PC-9 (cell line): ENCODE measurements around the gene STOX1. TPM values are rescaled to one million over a fixed set of nuclear protein-coding genes. Genes with fewer than 3 reads are reported as not detected.

Experiments
- BruUV-seq: library from RNA; stranded (reverse); fragments of 400-500 nt; replicated peaks from 2 replicates; lab custom pipeline; 2021; lab: Mats Ljungman, UMichigan
- CTCF ChIA-PET: fragments of 300-600 bp; sonication (Branson Sonifier 250); formaldehyde crosslinking; loops from one replicate; lab custom pipeline; 2022; ENCODE audit warnings: antibody characterized with exemption; lab: Charles Lee
- POLR2A ChIA-PET: fragments of 300-600 bp; sonication (Branson Sonifier 250); formaldehyde crosslinking; loops from one replicate; lab custom pipeline; 2022; ENCODE audit warnings: antibody characterized with exemption; ENCODE audit not compliant: unreplicated experiment; lab: Charles Lee
- DNase-seq, 2 experiments: peaks; one replicate each; pipeline versions ENCODE4 v3.0.0 to v3.0.0-alpha.2; 2015 to 2022; ENCODE audit warnings: mixed read lengths in 1 of 2
- H2AFZ ChIP-seq: fragments of 200-600 bp; sonication (generic); 2 replicates; pipeline ENCODE4 v1.8.1; 2017; ENCODE audit warnings: antibody characterized with exemption
- H3F3A ChIP-seq: fragments of 200-600 bp; sonication (generic); 2 replicates; pipeline ENCODE4 v1.8.1; 2017; ENCODE audit warnings: antibody characterized with exemption, mild to moderate bottlenecking, low read depth; ENCODE audit not compliant: insufficient read depth
- H3K27ac ChIP-seq: fragments of 200-600 bp; sonication (generic); 2 replicates; pipeline ENCODE4 v1.6.1; 2016; ENCODE audit warnings: mixed run types
- H3K27me3 ChIP-seq: fragments of 200-600 bp; sonication (generic); 2 replicates; pipeline ENCODE4 v1.6.1; 2016; ENCODE audit warnings: low read depth, mixed run types; ENCODE audit not compliant: insufficient read depth
- H3K36me3 ChIP-seq: fragments of 200-600 bp; sonication (generic); 2 replicates; pipeline ENCODE4 v1.6.1; 2016; ENCODE audit warnings: low read depth, mixed run types
- H3K4me1 ChIP-seq: fragments of 200-600 bp; sonication (generic); replicated peaks from 2 replicates; pipeline ENCODE4 v1.6.1; 2016; ENCODE audit warnings: mixed run types; ENCODE audit not compliant: insufficient read depth
- H3K4me2 ChIP-seq: fragments of 200-600 bp; sonication (generic); 2 replicates; pipeline ENCODE4 v1.6.1; 2017; ENCODE audit warnings: mixed run types
- H3K4me3 ChIP-seq: fragments of 200-600 bp; sonication (generic); 2 replicates; pipeline ENCODE4 v1.6.1; 2016; ENCODE audit warnings: mixed run types
- H3K79me2 ChIP-seq: fragments of 200-600 bp; sonication (generic); 2 replicates; pipeline ENCODE4 v1.6.1; 2017; ENCODE audit warnings: low read depth, mixed run types
- H3K9me2 ChIP-seq: fragments of 200-600 bp; sonication (generic); 2 replicates; pipeline ENCODE4 v1.8.1; 2017; ENCODE audit warnings: mild to moderate bottlenecking; ENCODE audit not compliant: insufficient read depth
- H3K9me3 ChIP-seq: fragments of 200-600 bp; sonication (generic); 2 replicates; pipeline ENCODE4 v1.8.1; 2016; ENCODE audit warnings: low read depth; ENCODE audit not compliant: insufficient read depth
- H4K20me1 ChIP-seq: fragments of 200-600 bp; sonication (generic); 2 replicates; pipeline ENCODE4 v1.8.1; 2017; ENCODE audit not compliant: insufficient read depth
- CTCF ChIP-seq: fragments of 200-600 bp; sonication (generic); conservative IDR thresholded peaks from 2 replicates; pipeline ENCODE4 v1.6.1; 2017; ENCODE audit warnings: mixed run types, antibody characterized with exemption, mild to moderate bottlenecking, moderate library complexity
- EZH2 ChIP-seq: fragments of 200-600 bp; sonication (generic); IDR thresholded peaks from 2 replicates; pipeline ENCODE4 v1.8.0; 2017; ENCODE audit warnings: antibody characterized with exemption, low read depth
- intact Hi-C: fragments of 100-400 bp; cut with micrococcal nuclease; formaldehyde crosslinking; loops from one replicate; pipeline ENCODE4 v1.10.0; 2022; ENCODE audit not compliant: unreplicated experiment
- total RNA-seq: library from RNA; stranded (reverse); gene quantifications from 2 replicates; pipeline ENCODE4 v1.2.3, GENCODE V29; 2021

The STOX1 gene
- total RNA-seq, 1 experiment from 2014 or later = 4.4 TPM

GRCh38 chr10:68784476-68784875 lies 42.9 kb upstream of the STOX1 start:
- no TSS peak for BruUV-seq
- ChIA-PET CTCF (no interaction called here), POLR2A (no interaction called here)

GRCh38 chr10:68787813-68788212 lies 39.5 kb upstream of the STOX1 start:
- H2AFZ ChIP-seq = no peak overlapping the region
- H3K27me3 ChIP-seq = no peaks in the 10 kb centered on the region
- DNase-seq = no peak
- ChIA-PET POLR2A (interaction anchor here (0.6 kb wide), 1 partner anchor 214 kb away, joined by 6 read pairs; no protein-coding TSS in a partner anchor), CTCF (no interaction called here)
- no peak overlapping the region for H3K27ac ChIP-seq
- H3F3A ChIP-seq = peaks cover 13% of the 10 kb centered on the region; the same call in 1 of the 2 replicates
- H3K9me3 ChIP-seq = no peaks in the 10 kb centered on the region
- H3K36me3 ChIP-seq = peaks cover 33% of the 10 kb centered on the region
- no peak overlapping the region for H3K4me2 ChIP-seq
- no peaks in the 10 kb centered on the region for H3K79me2 ChIP-seq
- intact Hi-C loops = no loop called here
- no peaks in the 10 kb centered on the region for H3K4me1 ChIP-seq
- no TSS peak for BruUV-seq
- H3K9me2 ChIP-seq = no peaks in the 10 kb centered on the region
- H3K4me3 ChIP-seq = no peak overlapping the region
- TF ChIP-seq CTCF = no peak
- no peak for TF ChIP-seq EZH2
- no peaks in the 10 kb centered on the region for H4K20me1 ChIP-seq

More at GRCh38 chr10:68784476-68784875, 42.9 kb upstream of the STOX1 start:
- Histone ChIP-seq H3K9me3 (no peaks in the 10 kb centered on the region), H3K27me3 (no peaks in the 10 kb centered on the region), H3F3A (peaks cover 3% of the 10 kb centered on the region), H3K36me3 (peaks cover 34% of the 10 kb centered on the region), H3K4me1 (no peaks in the 10 kb centered on the region), H2AFZ (no peak overlapping the region), H3K4me3 (no peak overlapping the region), H3K79me2 (no peaks in the 10 kb centered on the region), H4K20me1 (no peaks in the 10 kb centered on the region), H3K27ac (no peak overlapping the region), H3K4me2 (no peak overlapping the region), H3K9me2 (no peaks in the 10 kb centered on the region)
- intact Hi-C loops = no loop called here
- no peak for TF ChIP-seq CTCF
- no peak for TF ChIP-seq EZH2
- DNase-seq = no peak

- ChIA-PET CTCF (interaction anchor here (0.7 kb wide), 1 partner anchor 10 kb away, joined by 7 read pairs; no protein-coding TSS in a partner anchor), POLR2A (no interaction called here)
These were observed 36.9 kb upstream of the STOX1 start for GRCh38 chr10:68790476-68790875.

More at GRCh38 chr10:68790476-68790875, 36.9 kb upstream of the STOX1 start:
- no peak for TF ChIP-seq EZH2
- TF ChIP-seq CTCF = no peak
- Histone ChIP-seq H3F3A (peaks cover 13% of the 10 kb centered on the region; the same call in 1 of the 2 replicates), H3K27ac (no peak overlapping the region), H2AFZ (no peak overlapping the region), H3K36me3 (peaks cover 28% of the 10 kb centered on the region), H3K4me3 (no peak overlapping the region), H3K4me2 (no peak overlapping the region), H3K27me3 (no peaks in the 10 kb centered on the region), H3K4me1 (no peaks in the 10 kb centered on the region), H3K9me3 (no peaks in the 10 kb centered on the region), H3K9me2 (no peaks in the 10 kb centered on the region), H3K79me2 (no peaks in the 10 kb centered on the region), H4K20me1 (no peaks in the 10 kb centered on the region)
- intact Hi-C loops = no loop called here
- no TSS peak for BruUV-seq
- no peak for DNase-seq
